ENCODE results near the gene VWA3A.

DNA sequence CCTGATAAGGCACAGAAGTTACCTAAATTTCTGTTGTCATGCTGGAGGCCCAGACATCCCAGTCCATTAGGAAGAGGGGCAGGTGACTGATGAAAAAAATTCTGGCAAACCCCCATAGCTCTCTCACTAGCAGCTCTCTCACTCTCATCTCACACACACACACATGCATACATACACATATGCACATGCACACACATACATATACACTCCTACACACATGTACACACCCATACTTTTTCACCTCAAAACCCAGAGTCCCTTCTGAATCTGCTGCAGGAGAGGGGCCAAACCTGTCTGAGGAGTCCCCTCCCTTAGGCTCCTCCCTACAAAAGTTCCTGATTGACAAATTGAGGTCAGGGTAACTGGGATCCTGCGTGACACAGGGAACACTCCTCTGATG, 47.4 kb downstream of the VWA3A start:
- TF ChIP-seq, protein P1, sequence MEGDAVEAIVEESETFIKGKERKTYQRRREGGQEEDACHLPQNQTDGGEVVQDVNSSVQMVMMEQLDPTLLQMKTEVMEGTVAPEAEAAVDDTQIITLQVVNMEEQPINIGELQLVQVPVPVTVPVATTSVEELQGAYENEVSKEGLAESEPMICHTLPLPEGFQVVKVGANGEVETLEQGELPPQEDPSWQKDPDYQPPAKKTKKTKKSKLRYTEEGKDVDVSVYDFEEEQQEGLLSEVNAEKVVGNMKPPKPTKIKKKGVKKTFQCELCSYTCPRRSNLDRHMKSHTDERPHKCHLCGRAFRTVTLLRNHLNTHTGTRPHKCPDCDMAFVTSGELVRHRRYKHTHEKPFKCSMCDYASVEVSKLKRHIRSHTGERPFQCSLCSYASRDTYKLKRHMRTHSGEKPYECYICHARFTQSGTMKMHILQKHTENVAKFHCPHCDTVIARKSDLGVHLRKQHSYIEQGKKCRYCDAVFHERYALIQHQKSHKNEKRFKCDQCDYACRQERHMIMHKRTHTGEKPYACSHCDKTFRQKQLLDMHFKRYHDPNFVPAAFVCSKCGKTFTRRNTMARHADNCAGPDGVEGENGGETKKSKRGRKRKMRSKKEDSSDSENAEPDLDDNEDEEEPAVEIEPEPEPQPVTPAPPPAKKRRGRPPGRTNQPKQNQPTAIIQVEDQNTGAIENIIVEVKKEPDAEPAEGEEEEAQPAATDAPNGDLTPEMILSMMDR (IDR thresholded peaks at IDR 0.05), result no peak
- TF ChIP-seq ZFX (IDR thresholded peaks at IDR 0.05; ENCODE audit: borderline replicate concordance), result no peak

All from 22Rv1 (cell line).